Stimulated activated CD4-positive, alpha-beta T cell treated with anti-CD3 and anti-CD28 coated beads, TNF-alpha, amount 100 ng/mL, for 1 hour (primary cell): ENCODE results near the gene CALML5.

ENCODE experiments used
- DNase-seq, 3 donors: peaks; one replicate each; pipeline ENCODE4 v3.0.0-alpha.2; 2020; ENCODE audit warnings: low read depth in 3 of 3, low spot score in 1 of 3

The CALML5 gene

DNA sequence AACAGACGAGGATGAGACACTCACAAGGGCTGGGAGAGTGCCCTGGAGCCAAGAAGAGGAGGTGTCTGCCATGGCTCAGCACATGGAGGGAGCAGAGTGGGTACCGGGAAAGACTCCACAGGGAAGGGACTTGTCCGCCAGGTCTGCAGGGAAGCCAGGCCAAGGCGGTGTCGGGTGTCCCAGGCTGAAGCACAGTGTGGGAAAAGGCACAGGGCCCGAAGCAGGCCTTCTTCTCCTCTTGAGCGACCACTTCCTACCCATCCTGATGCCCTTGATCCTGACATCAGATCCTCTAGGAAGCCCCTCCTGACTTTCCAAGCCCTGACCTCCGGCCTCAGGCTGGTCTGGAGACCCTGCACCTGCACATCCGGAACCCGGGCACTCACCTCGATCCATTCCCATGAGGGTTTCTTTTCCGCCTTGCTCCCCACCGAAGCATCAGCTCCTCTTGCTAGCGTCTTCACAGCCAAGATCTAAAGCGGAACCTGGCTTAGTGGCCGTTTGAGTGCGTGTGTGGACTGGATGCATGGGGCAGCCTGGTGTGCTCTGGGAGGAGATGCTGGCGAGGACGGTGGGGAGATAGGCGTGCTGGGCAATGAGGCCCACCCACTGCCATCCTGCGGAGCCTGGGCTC lies 33.8 kb upstream of the CALML5 start:
- no peak for DNase-seq

DNA sequence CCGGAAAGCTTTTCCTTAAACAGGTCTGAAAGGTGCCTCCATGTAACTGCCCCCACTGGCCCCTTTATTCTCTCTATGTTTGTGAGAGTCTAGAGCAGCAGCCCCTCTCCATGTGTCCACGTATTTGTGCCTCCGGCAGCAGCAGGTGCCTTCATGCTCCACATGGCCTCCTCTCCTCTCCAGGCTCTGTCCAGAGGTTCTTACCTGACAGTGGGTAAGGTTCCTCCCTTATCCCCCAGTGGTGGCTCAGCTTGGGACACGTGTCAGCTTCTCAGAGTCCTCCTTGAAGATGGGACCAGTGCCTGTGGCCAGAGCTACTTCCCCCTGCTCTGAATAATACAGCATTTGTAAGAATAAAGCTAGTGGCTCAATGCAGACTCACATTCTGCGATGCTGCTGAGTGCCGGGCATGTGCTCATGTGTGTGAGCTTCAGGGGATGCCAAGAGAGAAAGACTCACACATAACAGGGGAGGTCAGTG lies 33.3 kb upstream of the CALML5 start:
- DNase-seq: no peak

- DNase-seq: no peak
Measured at GRCh38 chr10:5532307-5532605, 32.9 kb upstream of the CALML5 start.

DNA sequence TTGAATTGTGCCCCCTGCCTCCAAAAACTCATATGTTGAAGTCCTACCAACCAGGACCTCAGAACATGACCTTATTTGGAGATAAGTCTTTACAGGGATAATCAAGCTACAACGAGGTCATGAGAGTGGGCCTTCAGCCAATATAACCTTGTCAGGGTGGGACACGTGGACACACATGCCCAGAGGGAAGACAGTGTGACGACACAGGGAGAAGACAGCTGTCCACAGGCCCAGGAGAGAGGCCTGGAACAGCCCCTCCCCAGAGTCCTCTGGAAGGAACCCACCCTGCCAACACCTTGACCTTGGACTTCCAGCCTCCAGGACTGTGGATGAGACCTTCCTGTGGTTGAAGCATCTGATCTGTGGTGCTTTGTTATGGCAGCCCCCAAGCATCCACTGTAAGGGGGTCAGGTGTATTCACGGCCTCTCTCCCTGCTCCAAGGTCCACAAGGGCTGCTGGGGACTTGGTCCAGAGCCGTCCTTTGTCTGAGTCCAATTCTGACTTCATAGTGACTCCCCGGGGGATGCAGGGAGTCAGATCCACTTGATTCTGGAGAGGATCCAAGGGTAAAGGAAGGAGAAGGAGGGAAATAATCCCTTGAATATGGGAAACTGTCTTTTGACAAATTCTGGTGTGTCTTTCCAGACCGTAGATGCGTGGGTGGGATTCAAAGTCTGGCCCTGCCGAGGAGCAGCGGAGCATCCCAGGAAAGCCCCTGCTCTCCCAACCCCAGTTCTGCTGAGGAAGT lies 32.4 kb upstream of the CALML5 start:
- no peak for DNase-seq

GRCh38 chr10:5530846-5531557 lies 31.6 kb upstream of the CALML5 start:
- DNase-seq: no peak

- DNase-seq: no peak
Measured at GRCh38 chr10:5530412-5530806, 31.0 kb upstream of the CALML5 start.

- no peak for DNase-seq
Measured at GRCh38 chr10:5529702-5530411, 30.5 kb upstream of the CALML5 start.

DNA sequence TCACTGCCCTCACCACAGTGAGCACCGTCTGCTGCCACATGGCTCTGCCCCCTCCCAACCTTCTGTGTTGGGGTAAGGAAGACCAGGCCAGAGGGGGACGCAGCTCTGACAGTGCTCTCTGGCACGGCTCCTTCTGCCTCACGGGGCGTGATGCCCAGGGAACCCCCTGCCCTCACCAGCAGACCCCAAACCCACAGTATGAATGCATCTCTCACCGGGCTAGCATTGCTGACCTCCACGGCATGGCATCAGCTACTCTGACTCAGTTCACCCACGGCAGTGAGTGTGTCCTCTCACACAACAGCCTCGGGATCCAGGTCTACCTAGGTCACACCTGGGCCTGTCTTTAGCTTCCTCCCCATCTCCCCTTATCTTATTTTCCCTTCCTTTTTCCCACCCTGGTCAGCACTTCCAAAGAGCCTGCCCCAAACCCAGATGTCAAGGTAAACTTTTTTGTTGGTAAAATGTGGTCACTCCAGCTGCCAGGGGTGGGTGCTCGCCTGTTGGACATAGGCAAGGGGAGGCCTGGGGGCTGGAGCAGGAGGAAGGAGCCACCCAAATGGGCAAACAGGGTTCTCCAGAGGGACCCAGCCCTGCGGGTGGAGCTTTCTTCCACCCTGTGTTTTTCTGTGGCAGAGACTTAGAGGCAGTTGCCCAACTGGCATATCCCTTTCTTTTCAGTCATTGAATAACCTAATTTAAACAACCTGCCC lies 29.8 kb upstream of the CALML5 start:
- no peak for DNase-seq

DNA sequence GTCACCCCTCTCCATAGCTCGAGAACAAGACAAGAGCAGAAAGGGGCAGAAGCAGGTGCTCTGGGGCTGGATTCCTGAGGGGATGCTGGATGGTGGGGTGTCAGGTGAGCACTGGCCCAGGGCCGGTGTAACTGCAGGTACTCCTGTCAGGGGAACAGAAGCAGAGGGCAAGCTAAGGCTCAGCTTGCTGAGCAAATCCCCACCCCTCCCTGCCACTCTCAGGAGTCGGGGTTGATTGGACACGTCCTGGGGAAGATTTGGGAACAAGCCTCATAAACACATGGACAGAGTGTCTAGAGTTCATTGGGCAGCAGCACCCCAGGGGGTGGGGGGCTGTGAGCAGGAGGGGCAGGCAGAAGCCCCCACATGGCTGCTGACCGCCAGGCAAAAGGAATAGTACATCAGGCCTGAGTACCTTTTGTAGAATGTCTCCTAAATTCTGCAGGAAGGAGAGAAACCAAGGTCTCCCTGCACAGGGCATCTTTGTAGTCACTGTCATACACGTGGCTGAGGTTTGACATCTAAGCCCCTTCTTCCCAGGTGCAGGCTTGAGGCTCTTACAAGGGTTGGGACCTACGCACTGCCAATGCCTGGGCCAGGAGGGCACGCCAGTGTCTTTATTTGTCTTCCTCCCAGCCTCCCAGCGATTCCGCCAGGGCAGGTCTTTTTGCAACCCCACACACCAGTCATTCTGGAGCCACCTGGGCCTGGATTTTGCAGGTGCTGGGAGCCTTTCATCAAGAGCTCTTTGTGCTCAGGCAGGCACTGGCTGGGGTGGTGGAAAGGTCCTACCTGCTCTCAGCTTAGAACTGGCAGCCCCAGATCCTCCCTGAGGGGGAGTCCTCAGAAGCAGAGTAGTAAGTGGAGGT lies 28.2 kb upstream of the CALML5 start:
- DNase-seq: no peak

DNA sequence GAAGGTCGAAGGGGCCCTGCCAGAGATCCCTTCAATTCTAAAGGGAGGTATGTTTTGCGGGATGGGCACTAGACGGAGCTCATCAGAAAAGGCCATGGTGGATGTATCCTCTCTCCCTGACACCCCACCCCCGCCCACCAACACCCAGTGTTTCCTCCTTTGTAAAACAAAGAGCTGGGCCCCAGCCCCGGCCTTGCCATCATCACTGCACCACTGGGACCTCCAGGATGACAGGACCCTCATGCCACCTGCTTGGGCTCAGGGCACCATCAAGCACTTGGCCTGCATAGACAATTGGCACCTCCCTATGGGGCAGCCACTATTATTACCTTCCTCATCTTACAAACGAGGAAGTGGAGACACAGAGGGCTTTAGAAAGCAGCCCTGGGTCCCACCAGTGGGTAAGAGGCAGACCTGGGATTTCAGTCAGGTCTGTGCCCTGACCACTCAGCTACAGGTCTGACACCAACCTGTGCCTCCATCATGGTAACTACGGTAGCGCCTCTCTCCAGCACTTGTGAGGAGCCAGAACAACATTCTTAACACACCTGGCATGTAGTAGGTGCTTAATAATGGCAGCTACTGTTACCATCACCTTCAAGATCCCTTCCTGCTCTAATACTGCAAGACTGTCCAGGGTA lies 27.4 kb upstream of the CALML5 start:
- DNase-seq: no peak

- no peak for DNase-seq
Measured at GRCh38 chr10:5525561-5526341, 26.4 kb upstream of the CALML5 start.

DNA sequence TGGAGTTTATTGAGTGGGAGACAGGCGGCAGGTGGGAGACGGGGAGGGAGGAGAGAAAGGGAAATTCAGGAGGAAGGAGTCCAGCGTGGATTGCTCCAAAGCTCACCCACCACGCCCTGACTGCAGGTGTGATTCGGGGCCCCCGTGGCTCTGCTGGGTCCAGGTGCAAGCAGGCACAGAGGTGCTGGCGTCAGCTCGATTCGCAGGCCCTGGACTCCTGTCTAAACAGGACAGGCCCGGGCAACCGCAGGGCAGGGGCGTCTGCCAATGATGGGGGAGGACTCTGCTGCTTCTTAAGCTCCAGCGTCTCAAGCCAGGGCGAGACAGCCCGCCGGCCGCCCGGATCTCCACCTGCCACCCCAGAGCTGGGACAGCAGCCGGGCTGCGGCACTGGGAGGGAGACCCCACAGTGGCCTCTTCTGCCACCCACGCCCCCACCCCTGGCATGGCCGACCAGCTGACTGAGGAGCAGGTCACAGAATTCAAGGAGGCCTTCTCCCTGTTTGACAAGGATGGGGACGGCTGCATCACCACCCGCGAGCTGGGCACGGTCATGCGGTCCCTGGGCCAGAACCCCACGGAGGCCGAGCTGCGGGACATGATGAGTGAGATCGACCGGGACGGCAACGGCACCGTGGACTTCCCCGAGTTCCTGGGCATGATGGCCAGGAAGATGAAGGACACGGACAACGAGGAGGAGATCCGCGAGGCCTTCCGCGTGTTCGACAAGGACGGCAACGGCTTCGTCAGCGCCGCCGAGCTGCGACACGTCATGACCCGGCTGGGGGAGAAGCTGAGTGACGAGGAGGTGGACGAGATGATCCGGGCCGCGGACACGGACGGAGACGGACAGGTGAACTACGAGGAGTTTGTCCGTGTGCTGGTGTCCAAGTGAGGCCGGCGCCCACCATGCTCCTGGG lies 25.5 kb upstream of the CALML5 start, which contains the start of gene CALML3:
TSS of gene CALML3 (plus strand) at position 321 of the 920 bp plus-strand sequence. CDS start at position 446, 125 bp downstream.
- DNase-seq: no peak

DNA sequence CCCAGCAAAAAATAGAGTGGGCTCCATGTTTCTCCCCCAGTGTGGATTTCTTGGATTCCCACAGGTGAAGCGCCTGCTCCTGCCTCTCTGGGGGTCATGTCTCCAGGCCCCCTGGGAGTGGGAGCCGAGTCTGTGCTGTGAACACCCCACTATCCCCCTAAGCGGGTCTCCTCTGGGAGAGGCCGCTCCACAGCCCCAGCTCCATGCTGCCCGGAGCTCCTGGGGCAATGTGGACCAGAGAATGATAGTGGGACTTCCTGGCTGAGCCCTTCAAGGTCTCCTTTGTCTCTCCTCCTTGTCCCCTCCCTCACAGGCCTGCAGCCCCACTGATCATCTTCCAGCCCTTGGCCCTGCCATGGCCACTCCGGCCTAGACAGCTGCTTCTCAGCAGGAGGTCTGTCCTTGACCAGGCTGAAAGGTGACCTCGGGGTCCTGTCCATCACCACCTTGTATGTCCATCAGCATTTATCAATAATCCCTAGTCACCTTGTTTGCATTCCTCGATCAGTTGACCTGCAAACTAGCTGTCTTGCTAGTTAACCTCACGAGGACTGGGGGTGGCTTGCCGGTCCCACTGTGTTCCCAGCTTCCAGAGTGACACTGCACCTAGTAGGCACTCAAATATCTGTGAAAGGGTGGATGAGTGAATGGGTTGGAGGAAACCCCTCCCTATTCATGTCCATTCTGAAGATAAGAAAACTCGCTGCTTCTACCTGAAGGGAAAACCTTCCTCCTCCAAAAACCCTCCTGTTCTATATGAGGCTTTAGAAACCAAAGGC lies 24.6 kb upstream of the CALML5 start:
- no peak for DNase-seq

- no peak for DNase-seq
Measured at GRCh38 chr10:5522913-5523560, 23.7 kb upstream of the CALML5 start.

DNA sequence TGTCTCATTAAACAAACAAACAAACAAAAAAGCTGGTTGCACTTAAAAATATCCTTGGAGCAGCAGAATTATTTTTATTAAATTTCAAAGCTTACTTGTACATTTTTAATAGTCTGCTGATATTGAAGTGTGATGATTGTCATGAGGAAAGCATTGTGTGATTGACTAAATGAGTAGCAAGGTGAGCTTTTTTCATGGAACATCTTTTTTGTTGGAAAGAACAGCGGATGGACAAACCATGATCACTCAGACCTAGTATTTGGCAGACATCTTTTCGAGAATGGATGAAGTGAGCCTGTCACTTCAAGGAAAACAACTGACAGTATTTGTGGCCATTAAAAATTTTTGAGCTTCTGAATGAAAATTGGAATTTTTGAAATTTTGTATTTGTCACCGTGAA lies 19.7 kb upstream of the CALML5 start:
- DNase-seq: no peak

DNA sequence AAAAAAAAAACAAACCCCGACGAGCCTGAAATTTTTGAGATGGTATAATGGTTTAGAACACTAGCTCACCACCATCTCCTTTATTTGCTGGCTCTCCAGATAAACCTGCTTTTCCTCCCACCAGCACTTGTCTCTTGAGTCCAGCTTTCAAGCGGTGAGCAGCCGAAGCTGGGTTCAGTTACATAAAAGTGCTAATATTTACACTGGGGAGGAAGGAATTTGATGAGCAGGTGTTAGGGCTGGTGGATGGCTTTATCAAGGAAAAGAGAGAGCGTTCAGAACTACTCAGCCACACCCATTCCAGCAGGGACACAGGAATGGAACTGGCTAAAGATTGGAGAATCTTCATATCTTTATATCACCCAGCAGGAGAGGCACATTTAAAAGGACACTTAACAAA lies 18.8 kb upstream of the CALML5 start:
- no peak for DNase-seq
